HFFc6 (cell line): Measurements from ENCODE around the gene DIPK1C. TPM values are rescaled to one million over a fixed set of nuclear protein-coding genes. Genes with fewer than 3 reads are reported as not detected.

Experiments
- DNase-seq: peaks from one replicate; pipeline ENCODE4 v3.0.0-alpha.2; 2018
- H3K27ac Mint-ChIP-seq: 2 replicates; pipeline ENCODE4 v1.8.0; 2020; ENCODE audit warnings: mild to moderate bottlenecking, mixed read lengths
- H3K27me3 Mint-ChIP-seq: 2 replicates; pipeline ENCODE4 v1.8.0; 2021; ENCODE audit warnings: mild to moderate bottlenecking, moderate library complexity, mixed read lengths; ENCODE audit not compliant: insufficient read depth
- H3K36me3 Mint-ChIP-seq: 2 replicates; pipeline ENCODE4 v1.8.0; 2021; ENCODE audit warnings: low read depth, mixed read lengths
- H3K4me1 Mint-ChIP-seq: 2 replicates; pipeline ENCODE4 v1.8.0; 2020; ENCODE audit warnings: low read depth, mixed read lengths
- H3K4me3 Mint-ChIP-seq: 2 replicates; pipeline ENCODE4 v1.8.0; 2020; ENCODE audit warnings: mild to moderate bottlenecking, moderate library complexity, mixed read lengths
- H3K9me3 Mint-ChIP-seq: 2 replicates; pipeline ENCODE4 v1.8.0; 2020; ENCODE audit warnings: mild to moderate bottlenecking, mixed read lengths
- CTCF ChIP-seq: fragments of 200-600 bp; sonication (generic); IDR thresholded peaks from 2 replicates; pipeline ENCODE4 v1.5.0; 2021; ENCODE audit warnings: antibody characterized with exemption, mild to moderate bottlenecking
- total RNA-seq, 6 experiments: library from RNA; stranded (reverse); fragmentation: NEBNext Ultra II Directional; extraction: Animal tissue kit (Norgen Biotek cat#: 25700); gene quantifications; 2 replicates in 1 of 6; 3 replicates in 5 of 6; pipeline ENCODE4 v1.2.3, GENCODE V29; 2021

DIPK1C gene
- total RNA-seq, 6 experiments from 2014 or later: not detected

- Mint-ChIP-seq H3K27ac (no peak overlapping the region), H3K4me1 (no peaks in the 10 kb centered on the region), H3K9me3 (no peaks in the 10 kb centered on the region), H3K4me3 (no peak overlapping the region), H3K27me3 (peaks cover 53% of the 10 kb centered on the region), H3K36me3 (no peaks in the 10 kb centered on the region)
- no peak for TF ChIP-seq CTCF
- no peak for DNase-seq
These were observed 612 bp downstream of the DIPK1C start for GRCh38 chr18:74456349-74457042.

GRCh38 chr18:74456017-74456348 lies 1.1 kb downstream of the DIPK1C start:
- peaks cover 56% of the 10 kb centered on the region for H3K27me3 Mint-ChIP-seq
- TF ChIP-seq CTCF: no peak
- H3K27ac Mint-ChIP-seq: no peak overlapping the region
- H3K4me1 Mint-ChIP-seq: no peaks in the 10 kb centered on the region
- no peak for DNase-seq
- no peaks in the 10 kb centered on the region for H3K36me3 Mint-ChIP-seq
- no peak overlapping the region for H3K4me3 Mint-ChIP-seq
- H3K9me3 Mint-ChIP-seq: no peaks in the 10 kb centered on the region

GRCh38 chr18:74455386-74455785 lies 1.7 kb downstream of the DIPK1C start:
- no peak overlapping the region for H3K27ac Mint-ChIP-seq
- H3K4me1 Mint-ChIP-seq: no peaks in the 10 kb centered on the region
- H3K9me3 Mint-ChIP-seq: no peaks in the 10 kb centered on the region
- peaks cover 52% of the 10 kb centered on the region for H3K27me3 Mint-ChIP-seq
- DNase-seq: no peak
- no peaks in the 10 kb centered on the region for H3K36me3 Mint-ChIP-seq
- H3K4me3 Mint-ChIP-seq: no peak overlapping the region
- TF ChIP-seq CTCF: no peak

GRCh38 chr18:74454279-74454751 lies 2.8 kb downstream of the DIPK1C start:
- Mint-ChIP-seq H3K4me3 (no peak overlapping the region), H3K4me1 (no peaks in the 10 kb centered on the region), H3K27ac (no peak overlapping the region), H3K36me3 (no peaks in the 10 kb centered on the region), H3K9me3 (no peaks in the 10 kb centered on the region), H3K27me3 (peaks cover 50% of the 10 kb centered on the region)
- no peak for TF ChIP-seq CTCF
- DNase-seq: no peak

GRCh38 chr18:74453642-74454198 lies 3.4 kb downstream of the DIPK1C start:
- TF ChIP-seq CTCF: no peak
- Mint-ChIP-seq H3K4me3 (no peak overlapping the region), H3K4me1 (no peaks in the 10 kb centered on the region), H3K27ac (no peak overlapping the region), H3K9me3 (no peaks in the 10 kb centered on the region), H3K36me3 (no peaks in the 10 kb centered on the region), H3K27me3 (peaks cover 50% of the 10 kb centered on the region)
- no peak for DNase-seq
